Psoas muscle (tissue), 8 donors: ENCODE data around the gene ANAPC2. TPM values are rescaled to one million over a fixed set of nuclear protein-coding genes. Genes with fewer than 3 reads are reported as not detected.

Experiments used
- ATAC-seq, 4 donors: fragments of 200-7000 bp; cut with Tn5 transposase; one replicate each; pipeline ENCODE4 v1.9.1; 2020; ENCODE audit warnings: moderate library complexity in 3 of 4, mild to moderate bottlenecking in 2 of 4
- DNase-seq, 2 donors: peaks; one replicate each; pipeline ENCODE4 v3.0.0-alpha.2; 2020
- H3K27ac ChIP-seq: fragments of 200-600 bp; one replicate; pipeline ENCODE4 v1.8.0; 2022
- H3K27me3 ChIP-seq, 3 donors: fragments of 200-600 bp in 1 of 3; one replicate each; pipeline versions ENCODE4 v1.6.1 to v1.8.0; 2013 to 2022; ENCODE audit warnings: low read length in 2 of 3, mild to moderate bottlenecking in 2 of 3, moderate library complexity in 1 of 3; ENCODE audit not compliant: insufficient read depth in 3 of 3
- H3K36me3 ChIP-seq, 2 donors: fragments of 200-600 bp in 1 of 2; one replicate each; pipeline versions ENCODE4 v1.6.1 to v1.8.0; 2013 to 2022; ENCODE audit warnings: low read depth in 1 of 2, mild to moderate bottlenecking in 1 of 2, moderate library complexity in 1 of 2; ENCODE audit not compliant: insufficient read depth in 1 of 2
- H3K4me1 ChIP-seq: fragments of 200-600 bp; one replicate; pipeline ENCODE4 v1.8.0; 2022
- H3K4me3 ChIP-seq: fragments of 200-600 bp; one replicate; pipeline ENCODE4 v1.8.0; 2022; ENCODE audit warnings: mild to moderate bottlenecking
- H3K9me3 ChIP-seq: fragments of 200-600 bp; one replicate; pipeline ENCODE4 v1.8.0; 2022
- CTCF ChIP-seq: fragments of 200-600 bp; IDR thresholded peaks from one replicate; pipeline ENCODE4 v1.8.0; 2022; ENCODE audit warnings: antibody characterized with exemption
- WGBS, 3 donors: extraction: QIAGEN DNeasy Blood & Tissue Kit; methylation state at CpG; one replicate each; pipeline versions ENCODE4 v1.1.6 to v1.1.7; 2013; 5-methylcytosine and 5-hydroxymethylcytosine counted together
- intact Hi-C, 2 donors: fragments of 100-400 bp; cut with DNase I; formaldehyde crosslinking; loops; one replicate each; pipeline versions ENCODE4 v1.11.0 to v1.14.2; 2022
- polyA plus RNA-seq, 3 donors: library from polyadenylated mRNA; stranded (reverse); fragments of 200-250 nt; gene quantifications; one replicate each; pipeline ENCODE4 v1.2.3, GENCODE V29; 2013
- total RNA-seq, 4 donors: library from RNA; stranded (reverse); fragmentation: NEBNext Ultra II Directional in 2 of 4; extraction: Animal tissue kit (Norgen Biotek cat#: 25700) in 2 of 4; gene quantifications; one replicate each; pipeline versions ENCODE4 v1.2.1 to v1.2.4, GENCODE V29; 2021 to 2023
- donor health status: healthy with polysubstance abuse.
- donor health status: DM: no; HTN: no; CAD: no; lungs with moderate emphysema.
- donor health status: Bipolar disorder and iron deficiency.
- donor health status: healthy.
- donor health status: DM: yes; HTN: yes; CAD: no.
- donor health status: DM: no; HTN: no; CAD: no.
- donor health status: DM: no; HTN: no; CAD: no.
- donor health status: DM: yes; HTN: yes; CAD: no.

The ANAPC2 gene
- total and polyA plus RNA-seq, 7 donors: 13.0 to 32.1 (median 22.6) TPM

- intact Hi-C loops: loop anchor here in 1 of 2 donors (2.0 kb wide), 1 partner anchor 35 kb away; the partner anchor contains the start of genes ANAPC2 and SSNA1
- Histone ChIP-seq H3K4me3 (peak overlapping the region; percentile 76), H3K27ac (peak overlapping the region; percentile 83), H3K9me3 (no peaks in the 10 kb centered on the region), H3K27me3 (peaks cover 0 to 12% (median 0%) of the 10 kb centered on the region in 3 donors), H3K4me1 (peaks cover 11% of the 10 kb centered on the region), H3K36me3 (no peaks in the 10 kb centered on the region)
- peak; percentile 98 to 99 for DNase-seq
- WGBS, 3 donors: 1 to 3% (median 1%) methylated on average over 48 to 63 of the region's 63 CpGs
- TF ChIP-seq CTCF: no peak
- ATAC-seq: peak; percentile 92 to 93 (median 92)
Measured at GRCh38 chr9:137223078-137223970, 35.0 kb upstream of the ANAPC2 start.

GRCh38 chr9:137222190-137223077 is 34.1 kb upstream of the ANAPC2 start, which contains the start of gene RNF208:
RNF208 (minus strand) TSS chr9:137222240; CDS start chr9:137221212, 1,028 bp downstream.
- 4 to 6% (median 5%) methylated on average over 33 to 88 of the region's 88 CpGs for WGBS, 3 donors
- intact Hi-C loops: loop anchor here in 1 of 2 donors (2.0 kb wide), 1 partner anchor 34 kb away; the partner anchor contains the start of genes ANAPC2 and SSNA1
- peak within 1 kb of the TSS; percentile 83 for H3K27ac ChIP-seq

GRCh38 chr9:137221506-137222111 is 33.2 kb upstream of the ANAPC2 start:
- Histone ChIP-seq H3K27me3 (no peaks in the 10 kb centered on the region), H3K4me1 (peaks cover 11% of the 10 kb centered on the region), H3K9me3 (no peaks in the 10 kb centered on the region), H3K27ac (no peak overlapping the region), H3K36me3 (no peaks in the 10 kb centered on the region), H3K4me3 (peak overlapping the region; percentile 57)
- 8 to 14% (median 10%) methylated on average over 32 to 61 of the region's 61 CpGs for WGBS, 3 donors
- DNase-seq (no peak), ATAC-seq (no peak)
- no peak for TF ChIP-seq CTCF
- intact Hi-C loops: loop anchor here in 1 of 2 donors (2.0 kb wide), 1 partner anchor 33 kb away; the partner anchor contains the start of genes ANAPC2 and SSNA1

More at GRCh38 chr9:137222190-137223077, 34.1 kb upstream of the ANAPC2 start, which contains the start of gene RNF208:
- Histone ChIP-seq H3K27me3 (peaks cover 0 to 6% (median 0%) of the 10 kb centered on the region in 3 donors), H3K9me3 (no peaks in the 10 kb centered on the region), H3K4me3 (peak within 1 kb of the TSS; percentile 76), H3K4me1 (peaks cover 11% of the 10 kb centered on the region), H3K36me3 (no peaks in the 10 kb centered on the region)
- no peak for TF ChIP-seq CTCF
- ATAC-seq (peak; percentile 12 to 45 (median 32)), DNase-seq (no peak)

GRCh38 chr9:137221095-137221505 is 32.7 kb upstream of the ANAPC2 start:
- H3K27me3 ChIP-seq: no peaks in the 10 kb centered on the region
- no peak overlapping the region for H3K27ac ChIP-seq
- no peak for ATAC-seq
- no peak for TF ChIP-seq CTCF
- H3K36me3 ChIP-seq: no peaks in the 10 kb centered on the region
- intact Hi-C loops: no loop called here
- H3K4me3 ChIP-seq: peak overlapping the region; percentile 57
- 69 to 79% (median 76%) methylated on average over 13 to 14 of the region's 14 CpGs for WGBS, 3 donors
- no peak for DNase-seq
- H3K9me3 ChIP-seq: no peaks in the 10 kb centered on the region
- peaks cover 11% of the 10 kb centered on the region for H3K4me1 ChIP-seq
